GM19043 (cell line): Measurements from ENCODE around the gene CASK.
A peak's percentile ranks its signal among the peaks of the same experiment; 100 is the strongest.
"Not testable (repeated sequence)": the region's sequence is repeated elsewhere in the genome, so short reads cannot be mapped to it uniquely, and the experiment has no call there.

Source experiments
- ATAC-seq: cut with Tn5 transposase; IDR thresholded peaks from one replicate; pipeline ENCODE4 v1.9.1; 2021; ENCODE audit warnings: low read depth; ENCODE audit not compliant: unreplicated experiment

CASK gene

DNA sequence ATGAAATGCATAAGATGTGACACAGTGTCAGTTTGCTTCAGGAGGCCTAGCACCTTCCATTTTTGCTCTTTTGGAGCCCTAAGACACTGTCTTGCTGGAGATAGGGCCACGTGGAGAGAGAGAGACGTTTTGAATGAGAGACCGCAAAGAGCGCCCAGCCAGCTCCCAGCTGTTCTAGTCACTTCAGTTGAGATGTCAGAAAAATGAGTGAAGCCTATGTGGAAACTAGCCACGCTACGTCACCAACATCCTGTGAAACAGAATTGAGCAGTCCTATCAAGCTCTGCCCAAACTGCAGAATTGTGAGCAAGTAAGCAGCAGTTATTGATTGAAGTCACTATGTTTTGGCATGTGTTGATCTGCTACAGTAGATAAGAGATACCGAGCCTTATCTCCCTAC is 186.3 kb downstream of the CASK start:
- ATAC-seq: no peak

DNA sequence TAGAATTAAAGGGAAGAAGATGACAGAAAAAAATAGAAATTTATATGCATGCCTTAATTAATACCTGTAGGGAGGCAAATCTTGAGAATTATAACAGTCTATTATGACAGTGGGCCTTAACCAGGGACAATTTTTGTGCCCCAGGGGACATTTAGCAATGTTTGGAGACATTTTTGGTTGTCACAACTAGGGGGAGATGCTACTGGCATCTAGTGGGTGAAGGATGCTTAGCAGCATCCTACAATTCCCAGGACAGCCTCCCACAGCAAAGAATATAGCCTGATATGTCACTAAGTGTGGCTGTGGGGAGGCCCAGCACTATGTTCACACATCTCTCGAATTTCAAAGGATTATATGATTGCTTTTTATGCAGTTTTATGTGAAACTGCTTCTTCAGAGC is 188.8 kb downstream of the CASK start:
- ATAC-seq: no peak

- peak; percentile 95 for ATAC-seq
Measured at GRCh38 chrX:41733939-41734338, 189.4 kb downstream of the CASK start.

DNA sequence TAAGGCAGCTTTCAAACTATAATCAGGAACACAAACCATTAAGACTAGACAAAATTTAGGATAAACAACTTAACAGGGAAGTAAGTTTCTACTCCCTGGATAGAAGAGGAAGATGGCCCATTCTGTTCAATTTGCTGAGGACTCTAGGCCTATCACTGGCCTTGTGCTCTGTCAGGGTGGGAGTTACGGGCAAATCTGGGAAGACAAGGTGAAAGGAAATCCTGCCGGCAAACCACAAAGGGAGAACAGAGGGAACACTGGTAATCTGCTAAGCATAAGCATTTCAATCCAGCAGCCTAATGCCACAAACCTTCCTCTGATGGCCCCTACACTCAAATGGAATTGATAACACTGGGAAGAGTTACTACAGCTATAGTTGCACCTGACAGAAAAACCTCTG is 191.1 kb downstream of the CASK start:
- no peak for ATAC-seq

DNA sequence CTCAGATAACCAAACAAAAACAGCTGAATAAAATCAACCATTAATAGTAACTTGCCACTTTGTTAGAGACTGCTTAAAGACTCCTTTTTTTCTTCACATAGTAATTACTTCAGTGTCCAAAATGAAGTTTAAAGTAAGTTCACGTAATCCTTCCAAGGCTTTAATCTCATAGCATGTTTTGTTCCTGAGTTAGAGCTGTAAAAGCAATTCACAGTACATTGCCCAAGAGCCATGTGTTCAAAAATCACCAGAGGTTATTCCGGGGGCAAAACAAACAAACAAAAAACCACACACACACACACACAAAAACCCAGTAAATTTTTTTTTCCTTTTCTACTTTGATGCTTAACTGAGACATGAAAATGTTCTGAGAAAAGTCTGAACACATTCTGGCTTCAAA is 193.3 kb downstream of the CASK start:
- no peak for ATAC-seq

GRCh38 chrX:41728125-41728524 is 195.2 kb downstream of the CASK start:
- ATAC-seq: no peak

GRCh38 chrX:41723826-41724225 is 199.5 kb downstream of the CASK start, which contains the start of gene GPR82:
Gene GPR82, plus strand, starts transcription at chrX:41724181. Its CDS starts 2,846 bp downstream, at chrX:41727027.
- no peak for ATAC-seq

DNA sequence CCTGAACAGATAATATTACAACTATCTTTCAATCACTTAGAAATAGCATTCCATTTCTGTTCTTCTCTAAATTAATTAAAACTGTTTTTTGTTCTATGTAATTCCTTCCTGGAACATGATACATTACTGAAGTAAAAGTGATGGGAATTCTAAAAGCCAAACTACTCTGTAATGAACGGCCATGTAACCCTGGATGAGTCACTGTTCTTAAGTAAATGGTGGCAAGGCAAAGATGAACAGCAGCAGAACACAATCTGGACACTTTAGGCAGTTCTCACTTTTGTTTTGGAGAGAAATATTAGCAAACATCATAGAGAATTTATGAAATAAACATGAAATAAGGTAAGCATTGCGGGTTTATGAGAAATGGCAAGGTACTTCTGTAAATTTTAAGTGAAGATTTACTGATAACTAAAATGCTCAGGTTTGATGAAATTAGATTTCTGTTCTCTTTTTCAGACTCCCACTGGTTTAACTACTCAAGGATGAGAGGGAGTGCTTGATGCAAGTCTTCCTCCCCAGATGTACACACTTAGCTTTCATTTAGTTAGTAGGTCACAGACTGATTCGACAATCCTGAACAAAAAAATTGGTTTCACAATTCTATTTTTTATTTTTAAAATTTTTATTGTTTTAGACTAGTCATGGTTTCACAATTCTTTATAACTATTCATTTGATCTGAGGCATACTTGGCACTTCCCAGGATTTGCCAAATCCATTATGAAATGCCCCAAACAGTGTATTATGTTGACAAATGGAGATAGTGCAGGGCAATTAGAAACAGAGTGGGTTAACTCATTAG is 200.3 kb downstream of the CASK start:
- no peak for ATAC-seq

GRCh38 chrX:41722214-41722613 is 201.1 kb downstream of the CASK start:
- no peak for ATAC-seq

DNA sequence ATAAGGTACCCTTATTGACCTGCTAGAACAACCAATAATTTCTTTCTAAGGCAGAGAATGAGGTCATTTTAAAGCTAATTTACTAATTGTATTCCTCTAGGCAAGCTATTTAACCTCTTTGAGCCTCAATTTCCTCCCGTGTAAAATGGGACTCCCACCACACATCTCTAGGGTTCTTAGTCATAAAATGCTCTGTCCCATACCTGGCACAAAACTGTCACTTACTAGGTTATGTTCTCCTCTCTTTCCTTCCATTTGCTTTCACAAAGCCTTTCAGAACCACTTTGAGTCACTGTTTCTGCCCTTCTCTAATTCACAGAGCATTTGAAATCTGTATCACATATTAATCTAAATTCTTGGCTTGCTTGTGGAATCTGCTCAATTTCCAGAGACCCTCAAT is 201.8 kb downstream of the CASK start:
- ATAC-seq: no peak

- ATAC-seq: peak; percentile 80
Measured at GRCh38 chrX:41720125-41720779, 203.1 kb downstream of the CASK start.

DNA sequence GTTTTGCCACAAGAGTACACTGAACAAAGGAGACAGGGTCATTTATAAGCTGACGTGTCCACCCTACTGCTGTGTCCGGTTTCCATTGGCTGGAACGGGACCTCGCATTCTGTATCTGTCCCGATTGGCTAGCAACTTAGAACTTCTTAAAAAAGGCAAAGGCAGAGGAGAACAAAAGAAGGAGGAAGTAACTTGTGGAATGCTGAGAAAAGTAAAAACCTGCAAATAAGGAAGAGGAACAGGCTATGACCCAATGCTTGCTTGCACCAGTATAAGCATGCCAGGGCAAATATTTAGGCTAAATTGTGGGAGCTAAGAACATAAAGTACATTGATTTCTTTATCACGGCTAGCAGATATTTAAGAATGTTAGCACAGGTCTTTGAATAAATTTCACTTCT is 203.7 kb downstream of the CASK start:
- not testable (repeated sequence) for ATAC-seq

GRCh38 chrX:41718481-41719235 is 204.7 kb downstream of the CASK start:
- ATAC-seq: no peak

DNA sequence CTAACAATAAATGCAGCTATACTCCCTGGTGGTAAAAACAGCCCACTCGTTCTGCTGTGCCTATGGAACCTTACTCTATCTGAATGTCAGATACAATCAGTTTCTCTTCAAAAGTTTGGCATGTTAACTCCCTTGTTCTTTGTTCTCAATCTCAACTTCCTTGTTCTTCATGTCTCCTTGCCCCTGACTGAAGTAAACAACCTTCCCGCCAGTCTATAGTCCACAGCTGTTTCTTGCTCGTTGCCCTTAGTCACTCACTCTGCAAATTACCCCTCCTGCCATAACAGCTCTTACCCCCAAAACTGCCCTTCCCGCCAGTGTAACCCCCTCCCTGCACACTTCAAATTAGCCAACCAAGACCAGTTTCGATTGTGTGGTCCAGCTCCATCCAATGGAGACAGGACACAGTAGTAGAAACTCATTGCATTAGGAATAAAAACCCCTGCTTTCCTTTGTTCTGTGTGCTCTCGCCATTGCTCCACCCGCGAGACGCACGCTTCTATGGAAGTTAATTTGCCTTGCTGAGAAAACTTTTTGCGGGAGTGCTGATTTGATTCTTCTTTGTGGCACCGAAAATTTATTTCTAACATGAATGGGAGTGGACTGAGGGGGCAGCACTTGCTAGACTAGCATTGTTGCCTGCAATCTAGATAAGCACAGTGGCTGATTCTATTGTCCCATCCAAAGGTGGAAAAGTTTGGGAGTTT is 206.4 kb downstream of the CASK start:
- ATAC-seq: no peak

DNA sequence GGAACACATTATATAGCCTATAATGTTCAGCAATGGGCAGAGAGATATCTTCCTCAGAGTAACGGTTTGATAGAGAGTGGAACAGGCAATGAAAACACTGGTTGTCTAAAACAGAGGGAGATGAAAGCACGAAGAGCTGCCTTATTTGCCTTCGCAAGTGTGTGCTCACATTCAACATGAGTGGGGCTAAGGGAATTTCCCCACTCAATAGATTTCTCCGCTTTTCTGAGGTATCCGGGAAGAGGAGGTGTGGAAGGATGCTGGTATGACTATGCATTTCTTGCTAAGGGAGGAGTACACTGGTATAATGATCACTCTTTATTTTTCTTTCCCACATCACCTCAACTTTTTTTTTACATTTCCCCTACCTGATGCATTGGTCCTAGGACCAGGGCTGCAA is 207.1 kb downstream of the CASK start:
- ATAC-seq: no peak

- no peak for ATAC-seq
Measured at GRCh38 chrX:41711021-41711667, 212.2 kb downstream of the CASK start.

DNA sequence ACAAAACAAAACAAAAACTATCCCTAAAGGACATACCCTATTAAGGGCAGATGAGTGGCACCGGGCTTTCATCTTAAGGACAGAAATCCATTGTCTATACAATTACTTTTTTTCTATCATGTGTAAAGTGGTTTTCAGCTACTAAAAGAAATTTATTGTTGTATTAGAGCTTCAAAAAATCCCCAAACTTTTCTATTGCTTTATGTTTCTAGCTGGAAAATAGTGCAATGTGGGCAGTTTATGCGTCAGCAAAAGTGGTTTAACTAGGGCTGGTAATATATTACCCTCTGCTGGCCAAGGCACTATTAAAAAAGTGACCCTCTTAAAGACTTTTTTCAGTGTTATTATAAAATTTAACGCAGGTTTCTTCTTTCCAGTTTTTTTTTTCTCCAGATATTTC is 214.9 kb downstream of the CASK start:
- no peak for ATAC-seq

- no peak for ATAC-seq
Measured at GRCh38 chrX:41707218-41707617, 216.1 kb downstream of the CASK start.

DNA sequence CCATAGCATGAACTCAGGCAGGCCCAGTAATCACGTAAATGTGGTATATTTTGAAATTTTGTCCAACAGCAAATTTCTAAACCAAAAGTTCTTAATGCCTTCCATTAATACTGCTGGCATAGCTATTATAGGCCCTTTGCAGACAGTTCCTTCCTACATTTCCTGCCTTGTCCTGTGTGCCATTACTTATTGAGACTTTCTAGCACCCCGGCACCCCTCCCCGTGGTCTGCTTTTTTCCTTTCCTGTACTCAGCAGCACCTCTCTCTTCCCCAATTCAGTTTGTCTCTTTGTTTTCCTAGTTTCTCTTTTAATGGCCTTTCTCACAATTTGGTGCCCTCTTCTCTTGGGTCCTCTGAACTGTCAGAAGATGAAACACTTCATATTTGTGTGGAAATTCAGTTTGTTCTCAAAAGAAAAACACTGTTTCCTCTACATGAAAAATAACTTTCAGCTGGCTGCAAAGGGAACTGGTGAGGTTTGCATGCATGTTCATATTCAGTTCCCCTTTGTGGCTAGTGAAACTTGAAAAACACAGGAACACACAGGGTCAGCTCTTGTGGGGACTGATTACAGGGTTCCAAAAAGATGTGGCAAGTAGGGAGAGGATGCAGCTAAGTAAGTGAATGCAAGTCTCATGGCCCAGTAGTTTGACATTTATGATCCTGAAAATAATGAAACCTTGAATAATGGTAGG is 217.5 kb downstream of the CASK start:
- peak; percentile 84 for ATAC-seq

DNA sequence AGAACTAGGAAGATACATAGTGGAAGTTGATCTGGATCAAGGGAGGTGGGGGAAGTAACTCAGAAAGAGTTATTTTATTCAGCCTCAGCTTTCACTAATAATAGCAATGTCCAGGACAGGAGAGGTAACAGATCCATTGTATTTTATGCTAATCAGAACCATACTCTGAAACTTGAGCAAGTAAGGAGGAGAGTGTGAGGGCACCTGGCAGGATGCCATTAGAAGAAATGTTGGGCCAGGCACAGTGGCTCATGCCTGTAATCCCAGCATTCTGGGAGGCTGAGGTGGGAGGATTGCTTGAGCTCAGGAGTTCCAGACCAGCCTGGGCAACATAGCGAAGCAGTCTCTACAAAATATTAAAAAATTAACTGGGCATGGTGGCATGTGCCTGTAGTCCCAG is 218.3 kb downstream of the CASK start:
- no peak for ATAC-seq
